HTERT RPE-1 (cell line): ENCODE data around the gene ZCWPW1.
"Not testable (repeated sequence)": the region's sequence is repeated elsewhere in the genome, so short reads cannot be mapped to it uniquely, and the experiment has no call there.

Source experiments
- in situ Hi-C: fragments of 300-500 bp; cut with MboI; formaldehyde crosslinking; loops from 4 replicates; pipeline ENCODE4 v1.14.3; 2020; ENCODE audit warnings: low sequenced_read_pairs

ZCWPW1 gene

GRCh38 chr7:100401811-100402210 is 26.7 kb downstream of the ZCWPW1 start:
- in situ Hi-C loops = no loop called here

- in situ Hi-C loops = no loop called here
These were observed 27.8 kb downstream of the ZCWPW1 start for GRCh38 chr7:100400656-100401055.

- in situ Hi-C loops = no loop called here
These were observed 28.5 kb downstream of the ZCWPW1 start for GRCh38 chr7:100400041-100400440.

- in situ Hi-C loops = no loop called here
These were observed 30.3 kb downstream of the ZCWPW1 start for GRCh38 chr7:100398239-100398638.

- in situ Hi-C loops = no loop called here
These were observed 31.0 kb downstream of the ZCWPW1 start for GRCh38 chr7:100397315-100398081.

- in situ Hi-C loops = no loop called here
These were observed 32.0 kb downstream of the ZCWPW1 start for GRCh38 chr7:100396421-100396982.

GRCh38 chr7:100394077-100394476 is 34.4 kb downstream of the ZCWPW1 start:
- in situ Hi-C loops = no loop called here

- in situ Hi-C loops = no loop called here
These were observed 35.1 kb downstream of the ZCWPW1 start for GRCh38 chr7:100393233-100393905.

GRCh38 chr7:100390286-100391009 is 38.1 kb downstream of the ZCWPW1 start:
- in situ Hi-C loops = no loop called here

GRCh38 chr7:100389437-100390088 is 38.9 kb downstream of the ZCWPW1 start:
- in situ Hi-C loops = no loop called here

- in situ Hi-C loops = no loop called here
These were observed 40.8 kb downstream of the ZCWPW1 start for GRCh38 chr7:100387695-100388094.

GRCh38 chr7:100386940-100387339 is 41.6 kb downstream of the ZCWPW1 start:
- in situ Hi-C loops = no loop called here

GRCh38 chr7:100384628-100385294 is 43.7 kb downstream of the ZCWPW1 start:
- in situ Hi-C loops = no loop called here

GRCh38 chr7:100382234-100382853 is 46.2 kb downstream of the ZCWPW1 start:
- in situ Hi-C loops = not testable (repeated sequence)

GRCh38 chr7:100381531-100382233 is 46.8 kb downstream of the ZCWPW1 start:
- in situ Hi-C loops = not testable (repeated sequence)

GRCh38 chr7:100380196-100380595 is 48.3 kb downstream of the ZCWPW1 start:
- in situ Hi-C loops = no loop called here

- in situ Hi-C loops = no loop called here
These were observed 50.3 kb downstream of the ZCWPW1 start for GRCh38 chr7:100378114-100378755.

- in situ Hi-C loops = no loop called here
These were observed 52.4 kb downstream of the ZCWPW1 start for GRCh38 chr7:100376066-100376465.

- in situ Hi-C loops = no loop called here
These were observed 53.9 kb downstream of the ZCWPW1 start for GRCh38 chr7:100374601-100375000.
